Left renal pelvis (tissue), 4 donors: ENCODE results near the gene LRRC74B. TPM values are rescaled to one million over a fixed set of nuclear protein-coding genes. Genes with fewer than 3 reads are reported as not detected.
"Not testable (repeated sequence)": the region's sequence is repeated elsewhere in the genome, so short reads cannot be mapped to it uniquely, and the experiment has no call there.

Experiments
- DNase-seq, 4 donors: peaks; one replicate each; pipeline ENCODE4 v3.0.0-alpha.2; 2013; ENCODE audit warnings: low read depth in 4 of 4, low spot score in 3 of 4
- polyA plus RNA-seq, 4 donors: library from polyadenylated mRNA; unstranded; fragments of 120-200 nt; gene quantifications; one replicate each; pipeline ENCODE4 v1.2.1, GENCODE V29; 2013; ENCODE audit not compliant: insufficient read length in 4 of 4

LRRC74B gene
- polyA plus RNA-seq, 4 donors = 0.06 to 0.24 (median 0.08) TPM

GRCh38 chr22:21071796-21072195 is 26.1 kb downstream of the LRRC74B start:
- DNase-seq = not testable (repeated sequence)

DNA sequence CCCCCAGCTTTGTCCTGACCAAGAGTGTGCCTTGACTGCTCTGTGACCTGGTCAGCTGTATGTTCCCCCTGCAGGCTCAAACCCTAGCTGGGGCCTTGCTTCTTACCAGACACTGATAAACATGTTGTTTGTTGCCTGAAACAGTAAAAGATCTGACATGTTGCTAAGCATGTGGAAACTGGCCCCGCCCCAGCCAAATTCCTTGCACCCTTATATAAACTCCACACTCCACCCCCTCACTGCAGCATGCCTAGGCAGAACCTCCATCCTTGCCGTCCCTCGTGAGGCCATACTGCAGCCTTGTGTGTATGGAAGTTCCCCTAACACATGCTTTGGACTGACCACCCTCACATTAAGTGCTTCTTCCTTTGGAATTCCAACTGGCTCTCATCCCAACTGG is 27.3 kb downstream of the LRRC74B start:
- no peak for DNase-seq

GRCh38 chr22:21073482-21073881 is 27.7 kb downstream of the LRRC74B start:
- DNase-seq = no peak

- no peak for DNase-seq
These were observed 28.5 kb downstream of the LRRC74B start for GRCh38 chr22:21074102-21074715.

DNA sequence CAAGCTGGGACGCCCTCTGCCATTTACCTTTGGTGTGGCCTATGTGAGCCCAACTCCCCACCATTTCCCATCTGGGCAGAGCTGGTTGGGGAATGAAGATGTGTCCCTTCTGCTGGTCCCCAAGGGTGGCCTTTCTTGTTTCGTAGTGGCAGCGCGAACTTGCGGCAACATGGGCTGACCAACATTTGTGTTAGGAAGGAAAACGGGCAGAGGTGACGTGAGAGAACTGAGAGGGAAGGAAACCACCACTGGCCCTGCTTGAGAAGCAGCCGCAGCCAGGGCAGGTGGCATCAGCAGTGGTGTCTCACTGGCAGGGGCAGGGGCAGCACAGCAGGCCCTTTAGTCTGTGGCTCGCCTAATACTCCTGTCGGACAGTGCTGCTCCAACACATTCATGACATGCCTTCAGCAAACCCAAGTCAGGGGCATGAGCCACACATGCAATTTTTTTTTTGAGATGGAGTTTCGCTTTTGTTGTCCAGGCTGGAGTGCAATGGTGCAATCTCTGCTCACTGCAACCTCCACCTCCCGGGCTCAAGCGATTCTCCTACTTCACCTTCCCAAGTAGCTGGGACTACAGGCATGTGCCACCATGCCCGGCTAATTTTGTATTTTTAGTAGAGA is 29.9 kb downstream of the LRRC74B start:
- no peak for DNase-seq

- no peak for DNase-seq
These were observed 31.3 kb downstream of the LRRC74B start for GRCh38 chr22:21076912-21077625.

DNA sequence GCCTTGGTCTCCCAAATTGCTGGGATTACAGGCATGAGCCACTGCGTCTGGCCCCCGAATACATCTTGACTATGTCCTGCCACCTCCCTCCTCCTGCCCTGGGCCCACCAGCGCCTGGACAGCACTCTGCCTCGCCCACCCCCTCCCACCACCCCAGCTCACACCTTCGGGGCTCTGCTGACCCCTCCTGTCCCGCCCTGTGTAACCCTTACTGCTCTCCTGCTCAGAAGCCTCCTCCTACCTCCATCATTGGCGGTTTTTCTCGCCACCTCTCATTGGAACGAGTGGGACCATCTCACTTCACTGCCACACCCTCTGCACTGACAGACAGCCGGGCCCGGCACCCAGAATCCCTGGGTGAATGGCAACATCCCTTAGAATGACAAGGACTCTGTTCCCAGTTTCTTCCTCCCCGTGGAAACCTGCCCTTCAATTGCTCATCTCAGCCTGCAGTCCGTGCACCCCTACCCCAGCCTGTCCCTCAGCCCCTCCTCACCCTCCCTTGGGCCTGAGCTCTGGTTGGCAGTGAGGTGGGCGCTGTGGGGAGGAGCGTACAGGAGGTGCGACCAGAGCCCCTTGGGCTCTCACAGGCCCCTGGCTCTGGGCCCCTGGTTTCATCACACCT is 32.2 kb downstream of the LRRC74B start:
- DNase-seq = no peak

DNA sequence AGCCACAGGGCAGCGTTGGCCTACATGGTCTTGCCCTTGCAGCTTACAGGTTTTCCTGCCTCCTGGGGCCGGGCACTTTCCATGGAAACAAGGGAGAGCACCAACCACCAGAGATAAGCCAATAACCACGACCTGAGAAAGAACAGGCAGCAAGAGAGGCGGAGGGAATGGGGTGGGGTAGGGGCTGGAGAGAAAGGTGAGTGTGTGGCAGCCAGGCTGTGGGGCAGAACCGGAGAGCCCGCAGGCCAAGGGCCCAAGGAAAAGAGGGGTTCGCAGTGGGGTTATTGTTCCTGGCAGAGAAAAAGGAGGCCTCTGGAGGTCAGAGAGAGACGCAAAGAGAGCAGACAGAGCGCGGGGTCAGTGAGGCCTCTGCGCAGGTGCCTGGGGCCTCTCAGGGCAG is 33.2 kb downstream of the LRRC74B start:
- DNase-seq = no peak

GRCh38 chr22:21079493-21079892 is 33.7 kb downstream of the LRRC74B start:
- no peak for DNase-seq

- no peak for DNase-seq
These were observed 34.8 kb downstream of the LRRC74B start for GRCh38 chr22:21080435-21081137.

DNA sequence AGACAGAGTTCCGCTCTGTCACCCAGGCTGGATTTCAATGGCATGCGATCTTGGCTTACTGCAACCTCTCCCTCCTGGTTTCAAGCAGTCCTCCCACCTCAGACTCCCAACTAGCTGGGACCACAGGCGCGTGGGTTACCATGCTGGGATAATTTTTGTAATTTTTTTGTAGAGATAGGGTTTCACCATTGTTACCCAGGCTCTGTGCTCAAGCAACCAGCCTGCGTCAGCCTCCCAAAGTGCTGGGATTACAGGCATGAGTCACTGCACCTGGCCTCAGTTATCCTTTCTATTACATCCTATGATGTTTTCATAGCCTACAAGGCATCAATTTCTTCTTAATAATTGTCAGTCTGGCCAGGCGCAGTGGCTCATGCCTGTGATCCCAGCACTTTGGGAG is 36.5 kb downstream of the LRRC74B start:
- no peak for DNase-seq

DNA sequence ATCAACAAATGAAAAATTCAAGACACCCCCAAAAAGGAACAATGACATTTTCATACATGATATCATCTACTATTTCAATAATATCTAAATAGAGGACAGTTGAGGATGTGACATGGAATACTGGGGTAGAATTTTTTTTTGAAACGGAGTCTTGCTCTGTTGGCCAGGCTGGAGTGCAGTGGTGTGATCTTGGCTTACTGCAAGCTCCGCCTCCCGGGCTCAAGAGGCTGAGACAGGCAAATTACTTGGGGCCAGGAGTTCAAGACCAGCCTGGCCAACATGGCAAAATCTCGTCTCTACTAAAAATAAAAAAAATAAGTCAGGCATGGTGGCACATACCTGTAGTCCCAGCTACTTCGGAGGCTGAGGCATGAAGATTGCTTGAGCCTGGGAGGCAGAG is 41.4 kb downstream of the LRRC74B start:
- no peak for DNase-seq

DNA sequence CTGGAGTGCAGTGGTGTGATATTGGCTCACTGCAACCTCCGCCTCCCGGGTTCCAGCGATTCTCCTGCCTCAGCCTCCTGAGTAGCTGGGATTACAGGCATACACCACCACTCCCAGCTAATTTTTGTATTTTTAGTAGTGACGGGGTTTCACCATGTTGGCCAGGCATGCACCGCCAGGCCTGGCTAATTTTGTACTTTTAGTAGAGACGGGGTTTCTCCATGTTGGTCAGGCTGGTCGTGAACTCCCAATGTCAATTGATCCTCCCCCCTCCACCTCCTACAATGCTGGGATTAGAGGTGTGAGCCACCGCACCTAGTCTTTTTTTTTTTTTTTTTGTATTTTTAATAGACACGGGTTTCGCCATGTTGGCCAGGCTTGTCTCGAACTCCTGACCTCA is 42.2 kb downstream of the LRRC74B start:
- not testable (repeated sequence) for DNase-seq

GRCh38 chr22:21091220-21091619 is 45.5 kb downstream of the LRRC74B start:
- DNase-seq = not testable (repeated sequence)

DNA sequence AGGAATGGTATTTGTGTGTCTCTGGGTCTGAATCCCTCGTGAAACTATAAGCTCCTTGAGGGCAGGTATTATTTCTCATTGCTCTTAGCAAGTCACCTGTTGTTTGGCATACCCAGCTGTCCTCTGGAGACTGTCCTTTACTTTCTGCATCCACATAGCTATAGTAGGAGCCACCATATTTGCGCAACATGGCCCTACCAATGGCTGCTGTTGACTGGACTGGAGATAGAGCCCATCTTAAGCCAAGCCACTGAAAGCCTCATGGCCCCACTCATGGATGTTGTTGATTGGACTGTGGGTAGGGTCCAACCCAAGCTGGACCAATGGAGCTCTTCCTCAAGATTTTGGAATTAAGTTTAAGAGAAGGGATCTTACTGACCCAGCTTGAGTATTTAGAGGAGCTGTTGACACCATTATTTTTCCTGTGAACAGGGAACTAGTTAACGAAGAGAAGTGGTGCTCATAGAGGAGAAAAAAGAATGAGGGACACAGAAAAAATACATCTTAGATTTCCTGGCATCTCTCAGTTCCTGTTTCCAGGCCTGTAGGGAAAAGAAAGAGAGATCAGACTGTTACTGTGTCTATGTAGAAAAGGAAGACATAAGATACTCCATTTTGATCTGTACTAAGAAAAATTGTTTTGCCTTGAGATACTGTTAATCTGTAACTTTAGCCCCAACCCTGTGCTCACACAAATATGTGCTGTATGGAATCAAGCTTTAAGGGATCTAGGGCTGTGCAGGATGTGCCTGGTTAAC is 47.2 kb downstream of the LRRC74B start:
- no peak for DNase-seq

- DNase-seq = not testable (repeated sequence)
These were observed 47.9 kb downstream of the LRRC74B start for GRCh38 chr22:21093555-21094137.

- DNase-seq = no peak
These were observed 49.4 kb downstream of the LRRC74B start for GRCh38 chr22:21094911-21095772.

GRCh38 chr22:21095773-21096107 is 50.0 kb downstream of the LRRC74B start:
- no peak for DNase-seq

GRCh38 chr22:21096878-21097277 is 51.1 kb downstream of the LRRC74B start:
- not testable (repeated sequence) for DNase-seq
